ENCODE results near the gene NBAS.
"Not testable (repeated sequence)": the region's sequence is repeated elsewhere in the genome, so short reads cannot be mapped to it uniquely, and the experiment has no call there.

NBAS gene

DNA sequence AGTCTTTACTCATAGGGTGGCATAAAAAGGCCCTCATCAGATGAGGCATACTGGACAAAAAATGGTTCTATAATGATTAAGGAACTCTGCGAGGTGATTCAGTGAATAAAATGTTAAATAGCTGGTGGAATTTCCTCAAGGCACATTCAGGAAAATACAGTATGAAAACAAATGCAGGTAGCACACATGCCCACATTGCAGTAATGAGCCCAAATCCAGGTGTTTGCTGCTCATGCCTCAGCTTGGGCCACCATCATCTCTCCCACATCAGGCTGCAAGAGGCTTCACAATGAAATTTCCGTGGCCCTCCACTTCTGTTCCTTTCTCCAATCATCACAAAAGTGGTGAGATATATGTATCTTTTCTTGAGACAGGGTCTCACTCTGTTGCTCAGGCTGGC is 298.3 kb downstream of the NBAS start:
- DNase-seq (ENCODE audit: low spot score), result no peak

DNA sequence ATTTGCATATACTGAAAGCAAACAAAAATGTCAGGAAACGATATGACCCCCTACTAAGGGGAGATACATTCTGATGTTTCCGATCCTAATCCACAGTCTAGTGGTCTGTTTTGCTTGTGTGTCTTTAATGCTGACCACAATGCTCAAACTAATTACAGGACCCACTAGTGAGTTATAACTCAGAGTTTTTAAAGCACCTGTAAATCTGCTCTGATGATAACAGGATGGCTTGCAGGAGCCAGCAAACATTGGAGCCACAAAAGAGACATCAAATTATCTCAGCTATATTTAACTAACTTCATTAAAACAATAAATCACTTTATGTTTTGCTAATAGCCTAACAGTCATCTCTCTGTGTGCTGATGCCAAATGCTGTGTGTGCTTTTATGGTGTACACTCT is 300.3 kb downstream of the NBAS start:
- DNase-seq (ENCODE audit: low spot score), result no peak

DNA sequence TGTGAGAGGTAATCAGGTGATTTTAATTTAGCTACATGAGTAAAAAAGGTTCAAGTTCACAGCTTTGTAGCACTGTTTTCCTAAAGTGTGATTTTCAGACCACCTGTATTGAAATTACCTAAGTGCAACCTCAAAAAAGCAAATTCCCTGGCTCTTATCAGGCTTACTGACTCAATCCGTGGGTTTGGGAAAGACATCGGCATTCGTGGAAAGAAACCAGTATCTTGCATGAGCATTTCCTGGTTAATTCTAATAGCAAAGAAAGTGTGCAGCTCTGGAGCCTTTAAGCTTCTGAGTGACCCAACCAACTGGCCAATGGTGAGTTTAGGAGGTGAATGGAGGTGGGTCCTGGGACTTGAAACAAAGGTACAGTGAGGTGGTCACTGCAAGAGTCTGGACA is 300.9 kb downstream of the NBAS start:
- DNase-seq (ENCODE audit: low spot score), result no peak

DNA sequence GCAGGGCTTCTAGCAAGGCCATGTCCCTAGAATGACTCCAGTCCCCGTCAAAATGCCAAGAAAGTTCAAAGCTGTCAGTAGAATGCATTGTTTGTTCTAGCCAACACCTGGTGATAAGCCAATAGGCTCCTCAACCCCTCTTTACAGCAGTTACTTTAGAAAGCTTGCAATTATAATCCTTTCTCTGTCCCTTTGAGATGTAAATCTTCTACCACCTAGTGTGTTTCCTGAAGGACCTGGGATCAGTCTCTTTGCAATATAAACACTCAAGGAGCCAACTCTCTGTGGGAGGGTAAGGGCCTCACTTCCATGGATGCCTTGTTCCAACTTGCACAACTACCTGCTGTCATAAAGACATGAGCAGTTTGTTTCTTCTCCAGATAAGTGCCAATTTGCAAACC is 301.8 kb downstream of the NBAS start:
- no peak for DNase-seq (ENCODE audit: low spot score)

DNA sequence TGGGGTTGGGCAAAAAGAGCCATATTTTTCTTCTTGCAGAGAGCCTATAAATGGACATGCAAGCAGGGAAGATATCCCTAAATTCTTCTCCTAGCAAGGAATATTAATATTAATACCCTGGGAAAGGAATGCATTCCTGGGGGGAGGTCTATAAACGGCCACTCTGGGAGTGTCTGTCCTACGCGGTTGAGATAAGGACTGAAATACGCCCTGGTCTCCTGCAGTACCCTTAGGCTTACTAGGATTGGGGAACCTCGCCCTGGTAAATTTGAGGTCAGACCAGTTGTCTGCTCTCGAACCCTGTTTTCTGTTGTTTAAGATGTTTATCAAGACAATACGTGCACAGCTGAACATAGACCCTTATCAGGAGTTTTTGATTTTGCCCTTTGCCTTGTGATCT is 302.7 kb downstream of the NBAS start:
- not testable (repeated sequence) for DNase-seq (ENCODE audit: low spot score)

DNA sequence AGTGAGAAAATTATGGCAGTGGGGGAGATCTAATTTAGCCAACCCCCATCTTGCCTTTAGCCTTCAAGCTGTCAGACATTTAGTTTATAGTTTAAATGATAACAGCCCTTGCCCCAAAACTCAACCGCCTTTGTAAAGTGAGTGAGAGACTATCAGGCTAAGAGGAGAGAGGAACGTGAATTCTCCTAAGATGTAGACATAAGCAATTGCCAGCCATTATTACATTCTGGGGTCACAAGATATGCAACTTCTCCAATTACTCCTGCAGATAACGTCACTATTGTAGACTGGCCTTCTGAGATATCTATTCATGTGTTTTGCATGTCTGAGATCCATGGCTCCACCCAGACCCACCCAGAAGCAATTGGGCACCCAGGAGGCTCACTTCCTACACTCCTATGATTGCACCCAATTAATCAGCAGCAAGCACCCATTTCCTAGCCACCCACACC is 307.3 kb downstream of the NBAS start:
- no peak for DNase-seq (ENCODE audit: low spot score)

DNA sequence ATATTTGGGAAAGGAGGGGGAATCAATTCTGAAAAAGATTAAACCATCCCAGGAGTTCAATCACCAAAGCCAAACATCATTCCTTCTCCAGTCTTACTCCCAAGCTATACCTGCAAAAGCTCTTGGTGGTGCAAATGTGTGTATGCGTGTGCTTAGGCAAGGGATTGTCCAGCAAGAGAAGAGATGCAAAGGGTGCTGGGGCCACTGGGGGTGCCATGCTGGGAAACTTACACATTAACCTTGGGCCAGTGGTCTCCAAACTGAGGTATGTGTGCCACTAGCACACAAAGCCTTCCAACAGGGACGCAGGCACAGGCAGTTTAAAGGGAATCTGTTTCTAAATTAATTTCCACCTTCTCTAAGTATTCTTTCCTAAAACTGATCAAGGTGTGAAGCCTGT is 307.9 kb downstream of the NBAS start:
- DNase-seq (ENCODE audit: low spot score), result no peak

DNA sequence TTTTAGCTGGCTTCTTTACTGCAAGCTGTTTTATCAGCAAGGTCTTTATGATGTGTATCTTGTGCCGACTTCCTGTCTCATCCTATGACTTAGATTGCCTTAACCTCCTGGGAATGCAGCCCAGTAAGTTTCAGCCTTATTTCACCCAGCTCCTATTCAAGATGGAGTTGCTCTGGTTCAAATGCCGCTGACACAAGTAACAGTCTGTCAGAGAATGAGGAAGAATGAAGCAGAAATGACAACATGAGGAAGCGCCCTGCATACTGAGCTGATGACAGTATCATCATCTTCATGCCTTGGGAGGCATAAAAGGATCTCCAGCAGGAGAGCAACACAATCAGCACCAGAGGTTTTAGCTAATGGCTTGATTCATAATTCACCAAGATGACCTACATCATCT is 309.4 kb downstream of the NBAS start:
- DNase-seq (ENCODE audit: low spot score), result no peak

DNA sequence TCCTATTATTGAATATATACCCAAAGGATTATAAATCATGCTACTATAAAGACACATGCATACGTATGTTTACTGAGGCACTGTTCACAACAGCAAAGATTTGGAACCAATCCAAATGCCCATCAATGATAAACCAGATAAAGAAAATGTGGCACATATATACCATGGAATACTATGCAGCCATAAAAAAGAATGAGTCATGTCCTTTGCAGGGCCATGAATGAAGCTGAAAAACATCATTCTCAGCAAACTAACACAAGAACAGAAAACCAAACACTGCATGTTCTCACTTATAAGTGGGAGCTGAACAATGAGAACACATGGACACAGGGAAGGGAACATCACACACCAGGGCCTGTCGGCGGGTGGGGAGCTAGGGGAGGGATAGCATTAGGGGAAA is 310.2 kb downstream of the NBAS start:
- not testable (repeated sequence) for DNase-seq (ENCODE audit: low spot score)

DNA sequence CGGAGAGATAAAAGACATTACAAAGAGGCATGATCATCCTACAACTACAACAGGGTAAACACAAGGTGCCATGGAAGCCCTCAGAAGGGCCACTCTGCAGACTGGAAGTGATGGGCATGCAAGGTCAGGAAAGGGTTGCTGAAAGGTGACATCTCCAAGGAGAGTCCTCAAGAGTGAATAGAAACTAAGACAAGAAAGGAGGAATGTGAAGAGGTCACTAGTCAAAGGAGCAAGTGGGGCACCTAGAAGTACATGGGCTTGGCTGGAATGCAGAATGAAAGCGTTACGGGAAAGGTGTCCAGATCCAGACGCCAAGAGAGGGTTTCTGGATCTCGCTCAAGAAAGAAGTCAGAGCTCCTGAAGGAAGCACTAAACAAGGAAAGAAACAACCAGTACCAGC is 314.3 kb downstream of the NBAS start:
- DNase-seq (ENCODE audit: low spot score), result no peak

DNA sequence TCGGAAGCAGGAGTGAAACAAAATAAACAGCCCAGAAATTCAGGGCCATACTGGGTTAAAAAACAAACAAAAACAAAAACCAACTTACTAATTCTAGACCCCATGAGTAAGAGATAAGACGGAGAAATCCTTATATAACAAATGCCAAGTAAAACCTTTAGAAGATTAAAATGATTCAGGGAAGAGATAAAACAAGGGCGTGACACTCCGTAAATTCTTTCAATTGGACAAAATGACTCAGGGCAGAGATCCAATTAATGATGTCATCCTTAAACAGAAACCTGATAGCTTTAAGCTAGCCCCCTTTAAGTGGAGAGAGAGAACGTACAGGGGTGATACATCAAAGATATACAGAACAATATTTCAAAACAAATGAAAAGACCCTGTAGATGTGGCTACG is 317.4 kb downstream of the NBAS start:
- DNase-seq (ENCODE audit: low spot score), result no peak

DNA sequence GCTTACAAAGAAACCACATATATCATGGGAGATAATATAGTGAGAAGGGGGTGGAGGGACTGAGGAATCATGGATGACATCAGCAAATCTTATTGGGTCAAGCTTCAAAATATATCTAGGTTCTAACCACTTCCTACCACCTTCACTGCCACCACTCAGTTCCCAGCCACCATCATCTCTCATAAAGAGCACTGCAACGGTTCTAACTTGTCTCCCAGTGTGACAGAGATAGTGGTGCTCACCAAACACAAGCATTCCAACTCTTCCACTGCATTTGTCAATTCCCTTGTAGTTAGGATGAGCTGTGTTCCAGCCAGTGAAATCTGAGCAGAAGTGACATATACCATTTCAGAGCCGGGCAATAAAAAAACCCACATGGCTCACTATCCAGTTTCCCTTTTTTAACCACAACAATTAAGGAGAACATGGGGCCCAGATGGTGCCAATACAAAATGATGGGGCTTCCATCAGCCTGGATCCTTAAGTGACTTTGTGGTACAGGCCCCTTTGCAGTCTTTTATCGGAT is 318.1 kb downstream of the NBAS start:
- DNase-seq (ENCODE audit: low spot score), result no peak

DNA sequence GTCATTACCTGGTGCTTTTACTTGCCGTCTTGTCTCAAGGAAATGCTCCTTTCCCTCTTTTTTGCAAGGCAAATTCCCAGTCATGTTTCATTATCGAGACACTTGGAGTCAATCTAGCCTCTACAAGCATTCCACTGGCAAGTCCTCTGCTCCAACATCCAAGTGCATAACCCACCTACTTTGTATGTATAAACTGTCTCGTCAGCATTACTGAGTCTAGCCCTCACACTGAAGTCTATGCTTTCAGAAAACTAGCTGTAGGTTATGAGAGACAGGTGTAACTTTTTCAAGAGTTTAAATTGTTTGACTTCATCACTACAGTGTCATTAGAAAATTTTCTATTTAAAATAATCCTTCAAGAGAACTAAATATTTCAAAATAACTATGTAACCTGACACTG is 319.2 kb downstream of the NBAS start:
- no peak for DNase-seq (ENCODE audit: low spot score)

DNA sequence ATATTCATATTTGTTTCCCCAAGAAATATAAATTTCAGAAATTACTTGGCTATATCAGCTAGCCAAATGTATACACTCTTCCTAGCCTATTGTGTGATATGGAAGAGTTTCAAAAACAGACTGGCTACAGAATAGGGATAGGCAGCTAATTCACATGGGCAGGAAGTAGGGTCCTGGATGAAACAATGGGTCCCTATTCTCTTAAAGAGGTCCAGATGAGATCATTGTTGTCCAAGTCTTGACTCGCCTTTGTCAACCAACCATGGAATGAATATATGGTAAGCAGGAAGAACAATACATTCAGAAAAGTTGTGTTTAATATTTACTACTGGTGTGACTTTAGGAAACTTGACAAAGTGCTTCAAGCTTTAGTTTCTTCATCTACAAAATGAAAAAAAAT is 319.9 kb downstream of the NBAS start:
- no peak for DNase-seq (ENCODE audit: low spot score)

DNA sequence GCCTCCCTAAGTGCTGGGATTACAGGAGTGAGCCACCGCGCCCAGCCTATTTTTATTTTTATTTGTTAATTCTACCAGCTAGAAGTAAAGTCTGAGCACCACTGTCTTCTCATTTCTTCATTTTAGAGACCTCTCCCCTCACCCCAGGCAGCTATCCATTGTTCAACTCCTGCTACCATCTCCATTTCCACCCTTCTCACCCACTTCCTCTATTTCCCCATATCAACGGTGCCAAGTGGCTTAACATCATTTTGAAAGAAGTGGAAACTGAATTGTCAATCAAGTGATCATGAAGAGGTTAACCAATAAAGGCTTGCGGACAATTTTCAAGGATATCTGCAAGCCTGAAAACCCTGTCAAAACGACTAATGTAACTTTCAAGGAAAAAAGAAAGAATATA is 323.1 kb downstream of the NBAS start:
- no peak for DNase-seq (ENCODE audit: low spot score)

DNA sequence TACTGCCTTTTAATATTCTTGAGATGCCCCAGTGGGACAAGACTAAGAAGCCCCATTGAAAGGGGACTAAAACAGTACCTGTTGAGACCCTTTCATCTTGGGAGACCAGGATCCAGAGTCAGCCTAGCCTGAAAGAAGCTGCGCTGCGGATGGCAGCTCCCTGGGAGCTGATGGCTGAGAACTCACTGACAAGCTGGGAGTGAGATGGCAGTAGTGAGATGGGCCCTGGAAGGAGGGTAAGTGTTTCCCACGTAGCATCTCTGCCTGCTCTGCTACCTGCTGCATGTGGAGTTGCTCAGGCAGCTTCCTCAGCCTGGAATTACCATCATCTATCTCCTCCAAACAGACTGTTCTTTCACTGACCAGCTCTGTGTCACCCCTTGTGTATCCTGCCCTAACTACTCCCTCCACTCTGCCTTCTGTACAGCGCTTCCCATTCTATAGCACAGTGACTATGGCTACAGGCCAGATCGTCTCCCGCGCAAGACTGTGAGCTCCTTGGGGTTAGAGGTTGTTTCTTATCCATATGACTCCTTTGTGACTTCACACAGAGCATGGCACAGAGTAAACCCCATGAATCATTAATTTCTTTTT is 330.4 kb downstream of the NBAS start:
- DNase-seq (ENCODE audit: low spot score), result no peak

DNA sequence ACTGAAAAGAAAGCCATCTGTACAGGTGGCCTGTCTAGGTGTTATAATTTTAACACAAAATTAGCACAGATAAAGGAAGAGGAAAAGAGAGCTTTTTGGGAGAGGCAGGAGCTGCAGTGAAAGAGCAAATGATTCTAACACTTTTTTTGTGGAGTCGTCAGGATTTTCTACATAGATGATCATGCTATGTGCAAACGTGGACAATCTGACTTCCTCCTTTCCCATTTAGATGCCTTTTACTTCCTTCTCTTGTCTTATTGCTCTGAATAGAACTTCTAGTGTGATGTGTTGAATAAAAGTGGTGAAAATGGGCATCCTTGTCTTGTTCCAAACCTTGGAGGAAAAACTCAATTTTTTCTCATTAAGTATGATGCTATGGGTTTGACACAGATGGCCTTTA is 334.5 kb downstream of the NBAS start:
- DNase-seq (ENCODE audit: low spot score), result no peak

DNA sequence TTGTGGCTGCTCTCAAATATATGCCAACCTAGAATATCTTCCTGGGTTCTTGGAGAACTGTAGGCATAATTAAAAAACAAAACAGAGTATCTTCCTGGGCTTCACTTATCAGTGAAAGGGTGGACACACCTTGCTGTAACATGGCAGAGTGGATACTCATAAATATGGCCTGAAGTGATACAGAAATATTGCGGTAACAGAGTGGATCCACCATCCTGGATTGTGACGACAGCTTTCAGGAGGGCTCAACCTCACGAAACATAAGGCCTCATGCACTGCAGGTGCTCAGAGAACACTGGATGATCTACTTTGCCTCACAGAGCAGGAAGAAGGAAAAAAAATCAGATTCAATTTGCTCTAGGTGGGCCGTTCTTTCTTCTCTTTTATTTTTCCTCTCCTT is 336.0 kb downstream of the NBAS start:
- no peak for DNase-seq (ENCODE audit: low spot score)

DNA sequence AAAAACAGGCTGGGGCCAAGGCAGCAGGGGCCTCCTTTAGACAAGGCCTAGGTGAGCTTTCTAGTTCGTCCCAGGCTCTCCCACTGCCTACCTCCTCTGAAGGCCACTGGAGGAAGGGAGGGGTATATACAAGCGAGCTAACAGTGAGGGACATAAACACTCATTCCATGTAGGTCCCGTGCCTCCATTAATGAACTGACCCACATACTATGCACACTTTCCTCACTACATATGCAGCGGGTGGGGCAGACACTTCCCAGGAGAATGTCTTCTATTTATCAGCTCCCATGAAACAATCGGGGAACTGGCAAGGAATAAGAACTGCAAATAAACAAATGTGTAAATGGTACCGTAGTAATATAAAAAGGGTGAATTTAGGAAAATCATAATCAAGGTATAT is 336.5 kb downstream of the NBAS start:
- DNase-seq (ENCODE audit: low spot score), result no peak

DNA sequence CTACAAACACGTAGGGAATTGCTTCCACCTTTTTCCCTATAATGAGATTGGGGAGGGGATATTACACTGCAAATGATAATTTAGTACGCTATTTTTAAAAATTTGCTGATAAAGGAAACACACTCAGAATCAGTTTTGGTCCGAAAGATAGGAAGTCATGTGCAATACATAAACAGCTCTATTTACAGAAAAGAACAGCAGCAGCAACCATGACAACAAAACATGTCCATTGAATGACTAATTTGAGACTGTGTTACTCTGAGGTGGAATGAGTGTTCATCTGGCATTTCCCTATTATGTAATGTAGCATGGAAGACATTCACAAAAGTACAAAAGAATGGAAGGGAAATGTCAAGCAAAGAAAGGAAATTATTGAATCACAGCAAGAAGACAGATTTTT is 337.2 kb downstream of the NBAS start:
- peak; percentile 73 for DNase-seq (ENCODE audit: low spot score)

DNA sequence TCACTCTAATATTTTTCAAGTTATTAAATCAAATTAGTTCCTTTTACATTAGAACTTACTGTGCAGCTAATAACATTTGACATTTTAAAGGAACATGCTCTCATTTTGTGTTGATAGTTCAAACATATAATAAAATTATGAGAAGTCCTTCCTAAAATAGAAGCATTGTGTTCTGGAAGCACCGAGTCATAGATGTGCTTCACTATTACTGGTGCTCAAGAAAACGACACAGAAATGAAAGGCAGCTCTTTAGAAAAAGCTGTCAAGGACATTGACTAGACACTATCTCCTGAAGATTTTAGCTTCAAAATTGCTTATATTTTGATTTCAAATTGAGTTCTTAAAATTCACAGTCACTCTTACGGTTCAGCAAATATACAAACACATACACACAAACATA is 338.3 kb downstream of the NBAS start:
- no peak for DNase-seq (ENCODE audit: low spot score)

DNA sequence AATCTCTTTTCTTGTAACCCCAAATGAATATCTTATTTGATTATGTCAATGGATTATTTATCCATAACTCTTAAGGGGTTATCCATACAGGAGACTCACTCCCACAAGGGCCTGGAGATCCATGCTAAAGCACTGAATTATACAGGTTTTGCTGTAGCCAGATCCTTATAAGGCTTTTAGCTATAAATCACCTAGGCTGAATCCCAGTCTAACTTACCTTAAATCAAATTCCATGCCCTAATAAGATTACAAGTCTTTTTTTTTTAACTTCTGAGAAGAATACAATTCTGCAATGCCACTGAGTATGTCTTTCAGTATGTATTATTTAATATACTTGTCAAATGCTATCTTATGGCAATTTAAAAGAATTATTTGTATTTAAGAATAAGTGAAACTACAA is 340.5 kb downstream of the NBAS start:
- DNase-seq (ENCODE audit: low spot score), result no peak

DNA sequence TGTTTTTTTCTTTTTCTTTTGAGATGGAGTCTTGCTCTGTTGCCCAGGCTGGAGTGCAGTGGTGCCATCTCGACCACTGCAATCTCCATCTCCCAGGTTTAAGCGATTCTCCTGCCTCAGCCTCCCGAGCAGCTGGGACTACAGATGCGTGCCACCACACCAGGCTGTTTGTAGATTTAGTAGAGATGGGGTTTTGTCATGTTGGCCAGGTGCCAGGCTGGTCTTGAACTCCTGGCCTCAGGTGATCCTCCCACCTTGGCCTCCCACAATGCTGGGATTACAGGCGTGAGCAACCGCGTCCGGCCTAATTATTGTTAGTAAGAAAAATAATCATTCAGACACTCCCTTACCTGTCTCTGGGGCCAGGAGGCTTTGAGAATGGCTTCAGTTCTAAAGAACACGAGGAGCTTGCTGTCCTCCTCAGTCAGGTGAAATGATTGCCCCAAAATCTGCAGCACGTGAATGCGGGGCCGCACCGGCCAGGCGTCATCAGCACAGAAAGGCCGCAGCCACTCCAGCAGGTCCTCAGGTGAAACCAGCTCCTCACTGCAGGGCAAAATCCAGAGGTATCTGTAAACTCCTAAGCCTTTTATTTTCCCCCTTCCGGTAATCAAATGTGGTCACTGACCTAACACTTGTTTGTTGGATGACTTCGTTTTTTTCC is 342.6 kb downstream of the NBAS start:
- no peak for DNase-seq (ENCODE audit: low spot score)

DNA sequence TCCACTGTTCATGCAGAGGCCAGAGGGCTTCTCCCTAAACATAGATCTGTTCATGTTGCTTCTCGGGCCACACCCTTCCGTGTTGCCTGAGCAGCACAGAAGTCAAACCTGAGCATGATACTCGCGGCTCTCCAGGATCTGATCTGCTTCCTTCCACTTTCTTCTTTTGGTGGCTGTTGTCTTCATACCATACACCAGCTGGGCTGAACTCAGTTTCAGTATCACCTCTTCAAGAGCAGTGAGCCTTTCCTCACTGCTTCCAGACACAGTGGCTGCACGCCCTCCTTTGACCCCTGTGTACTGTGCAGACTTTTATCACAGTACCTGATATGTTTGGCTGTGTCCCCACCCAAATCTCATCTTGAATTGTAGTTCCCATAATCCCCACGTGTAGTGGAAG is 348.9 kb downstream of the NBAS start:
- DNase-seq (ENCODE audit: low spot score), result no peak

Data from AG08396 (cell line).